ENCODE results near the gene NBPF8.
"Not testable (repeated sequence)": the region's sequence is repeated elsewhere in the genome, so short reads cannot be mapped to it uniquely, and the experiment has no call there.

The NBPF8 gene

GRCh38 chr1:120414911-120415480 is at the start of gene NBPF8:
TSS of gene NBPF8 (plus strand) at chr1:120415035. CDS start at chr1:120436523, 21,488 bp downstream.
- peak within 1 kb of the TSS; percentile 62 for H3K4me3 ChIP-seq (ENCODE audit: low read depth, low read length)
- not testable (repeated sequence) for H3K9me3 ChIP-seq (ENCODE audit: severe bottlenecking); H3K36me3 ChIP-seq; H3K27me3 ChIP-seq (ENCODE audit: insufficient read depth, low read depth, severe bottlenecking)
- peak; percentile 79 for DNase-seq
- H3K27ac ChIP-seq, result peak within 1 kb of the TSS; percentile 66

- H3K27me3 ChIP-seq (ENCODE audit: insufficient read depth, low read depth, severe bottlenecking); H3K36me3 ChIP-seq; H3K9me3 ChIP-seq (ENCODE audit: severe bottlenecking); DNase-seq; H3K27ac ChIP-seq; H3K4me3 ChIP-seq (ENCODE audit: low read depth, low read length): not testable (repeated sequence)
These were observed 47.1 kb upstream of the NBPF8 start for GRCh38 chr1:120367709-120368108.

- not testable (repeated sequence) for H3K27ac ChIP-seq; H3K4me3 ChIP-seq (ENCODE audit: low read depth, low read length); H3K36me3 ChIP-seq; H3K9me3 ChIP-seq (ENCODE audit: severe bottlenecking); DNase-seq; H3K27me3 ChIP-seq (ENCODE audit: insufficient read depth, low read depth, severe bottlenecking)
These were observed 28.2 kb upstream of the NBPF8 start for GRCh38 chr1:120386651-120387050.

- DNase-seq; H3K36me3 ChIP-seq; H3K9me3 ChIP-seq (ENCODE audit: severe bottlenecking): not testable (repeated sequence)
These were observed 26.2 kb upstream of the NBPF8 start for GRCh38 chr1:120388597-120389126.

DNA sequence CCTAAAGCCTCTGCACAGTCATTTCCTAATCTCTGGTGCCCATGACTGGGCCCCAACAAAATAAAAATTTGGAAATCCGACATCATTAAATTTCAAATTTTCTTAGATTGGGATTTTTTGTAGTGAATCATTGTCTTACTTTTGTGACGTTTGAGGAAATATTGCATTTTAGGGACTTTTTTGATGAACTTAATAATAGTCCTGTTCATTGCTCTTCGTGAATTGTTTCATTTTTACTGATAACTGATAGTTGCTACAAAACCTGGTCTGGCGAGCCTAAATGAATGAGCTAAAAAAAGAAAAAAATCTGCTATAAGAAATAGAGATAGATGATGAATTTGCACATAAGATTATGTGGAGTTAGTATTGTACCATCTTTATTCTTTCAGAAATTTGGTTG is 23.5 kb upstream of the NBPF8 start:
- not testable (repeated sequence) for H3K27me3 ChIP-seq (ENCODE audit: insufficient read depth, low read depth, severe bottlenecking); H3K36me3 ChIP-seq; H3K4me3 ChIP-seq (ENCODE audit: low read depth, low read length); H3K9me3 ChIP-seq (ENCODE audit: severe bottlenecking); DNase-seq; H3K27ac ChIP-seq

More at GRCh38 chr1:120388597-120389126, 26.2 kb upstream of the NBPF8 start:
- not testable (repeated sequence) for H3K27ac ChIP-seq; H3K27me3 ChIP-seq (ENCODE audit: insufficient read depth, low read depth, severe bottlenecking); H3K4me3 ChIP-seq (ENCODE audit: low read depth, low read length)

- DNase-seq; H3K27me3 ChIP-seq (ENCODE audit: insufficient read depth, low read depth, severe bottlenecking): not testable (repeated sequence)
These were observed 21.3 kb upstream of the NBPF8 start for GRCh38 chr1:120393316-120394232.

GRCh38 chr1:120405348-120405747 is 9.5 kb upstream of the NBPF8 start:
- H3K27me3 ChIP-seq (ENCODE audit: insufficient read depth, low read depth, severe bottlenecking); DNase-seq; H3K27ac ChIP-seq; H3K4me3 ChIP-seq (ENCODE audit: low read depth, low read length); H3K9me3 ChIP-seq (ENCODE audit: severe bottlenecking); H3K36me3 ChIP-seq: not testable (repeated sequence)

More at GRCh38 chr1:120393316-120394232, 21.3 kb upstream of the NBPF8 start:
- not testable (repeated sequence) for H3K4me3 ChIP-seq (ENCODE audit: low read depth, low read length); H3K36me3 ChIP-seq; H3K27ac ChIP-seq; H3K9me3 ChIP-seq (ENCODE audit: severe bottlenecking)

- H3K36me3 ChIP-seq; H3K27me3 ChIP-seq (ENCODE audit: insufficient read depth, low read depth, severe bottlenecking); H3K27ac ChIP-seq; DNase-seq; H3K9me3 ChIP-seq (ENCODE audit: severe bottlenecking): not testable (repeated sequence)
- peak overlapping the region; percentile 62 for H3K4me3 ChIP-seq (ENCODE audit: low read depth, low read length)
These were observed 384 bp upstream of the NBPF8 start for GRCh38 chr1:120414451-120414850.

- H3K9me3 ChIP-seq (ENCODE audit: severe bottlenecking); H3K36me3 ChIP-seq; H3K27me3 ChIP-seq (ENCODE audit: insufficient read depth, low read depth, severe bottlenecking): not testable (repeated sequence)
- H3K4me3 ChIP-seq (ENCODE audit: low read depth, low read length), result peak overlapping the region; percentile 62
- peak overlapping the region; percentile 29 for H3K27ac ChIP-seq
- DNase-seq, result peak; percentile 22
These were observed 692 bp downstream of the NBPF8 start for GRCh38 chr1:120415492-120415961.

GRCh38 chr1:120425063-120425462 is 10.2 kb downstream of the NBPF8 start:
- DNase-seq, result peak; percentile 7
- not testable (repeated sequence) for H3K9me3 ChIP-seq (ENCODE audit: severe bottlenecking); H3K27me3 ChIP-seq (ENCODE audit: insufficient read depth, low read depth, severe bottlenecking)

DNA sequence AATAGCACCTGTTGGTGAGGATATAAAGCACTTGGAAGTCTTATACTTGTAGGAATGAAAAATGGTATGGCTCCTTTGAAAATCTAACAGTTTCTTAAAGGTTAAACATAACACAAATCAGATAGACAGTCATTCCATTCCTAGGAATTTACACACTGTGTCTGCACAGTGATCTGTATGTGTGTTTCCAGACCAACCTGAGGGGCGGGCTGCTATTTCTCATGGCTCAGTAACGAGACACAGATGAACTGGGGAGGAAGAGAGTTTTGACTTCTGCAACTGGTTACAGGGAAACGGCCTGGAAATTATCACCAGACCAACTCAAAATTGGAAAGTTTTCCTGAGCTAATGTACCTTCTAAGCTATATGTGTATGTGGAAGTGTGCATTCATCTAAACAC is 16.8 kb downstream of the NBPF8 start:
- H3K4me3 ChIP-seq (ENCODE audit: low read depth, low read length); H3K9me3 ChIP-seq (ENCODE audit: severe bottlenecking); H3K36me3 ChIP-seq; DNase-seq; H3K27me3 ChIP-seq (ENCODE audit: insufficient read depth, low read depth, severe bottlenecking); H3K27ac ChIP-seq: not testable (repeated sequence)

More at GRCh38 chr1:120425063-120425462, 10.2 kb downstream of the NBPF8 start:
- not testable (repeated sequence) for H3K4me3 ChIP-seq (ENCODE audit: low read depth, low read length); H3K36me3 ChIP-seq; H3K27ac ChIP-seq

- not testable (repeated sequence) for H3K27me3 ChIP-seq (ENCODE audit: insufficient read depth, low read depth, severe bottlenecking); H3K9me3 ChIP-seq (ENCODE audit: severe bottlenecking); H3K27ac ChIP-seq; DNase-seq; H3K4me3 ChIP-seq (ENCODE audit: low read depth, low read length); H3K36me3 ChIP-seq
These were observed 19.0 kb downstream of the NBPF8 start for GRCh38 chr1:120433831-120434230.

- H3K36me3 ChIP-seq; H3K4me3 ChIP-seq (ENCODE audit: low read depth, low read length); H3K27me3 ChIP-seq (ENCODE audit: insufficient read depth, low read depth, severe bottlenecking); H3K27ac ChIP-seq; DNase-seq; H3K9me3 ChIP-seq (ENCODE audit: severe bottlenecking): not testable (repeated sequence)
These were observed 34.3 kb downstream of the NBPF8 start for GRCh38 chr1:120449124-120449523.

Data from WERI-Rb-1 (cell line).